Hepatocyte (in vitro differentiated cells): ENCODE data around the gene PTPRN2. TPM values are rescaled to one million over a fixed set of nuclear protein-coding genes. Genes with fewer than 3 reads are reported as not detected.

ENCODE experiments used
- DNase-seq: peaks from one replicate; pipeline ENCODE4 v3.0.0-alpha.2; 2016; ENCODE audit warnings: low spot score
- H2AFZ ChIP-seq: fragments of 200-600 bp; sonication (generic); 2 replicates; pipeline ENCODE4 v1.6.0; 2016; ENCODE audit warnings: antibody characterized with exemption, mild to moderate bottlenecking
- H3K27ac ChIP-seq: fragments of 200-600 bp; sonication (generic); 2 replicates; pipeline ENCODE4 v1.5.1; 2016; ENCODE audit warnings: mild to moderate bottlenecking
- H3K27me3 ChIP-seq: fragments of 200-600 bp; sonication (generic); 2 replicates; pipeline ENCODE4 v1.6.1; 2016
- H3K36me3 ChIP-seq: fragments of 200-600 bp; sonication (generic); replicated peaks from 2 replicates; pipeline ENCODE4 v1.5.1; 2016; ENCODE audit warnings: low read depth; ENCODE audit not compliant: insufficient read depth
- H3K4me1 ChIP-seq: fragments of 200-600 bp; sonication (generic); 2 replicates; pipeline ENCODE4 v1.5.1; 2016; ENCODE audit warnings: mild to moderate bottlenecking, moderate library complexity; ENCODE audit not compliant: insufficient read depth
- H3K4me2 ChIP-seq: fragments of 200-600 bp; sonication (generic); 2 replicates; pipeline ENCODE4 v1.6.0; 2016
- H3K4me3 ChIP-seq: fragments of 200-600 bp; sonication (generic); 2 replicates; pipeline ENCODE4 v1.5.1; 2016; ENCODE audit warnings: mild to moderate bottlenecking
- H3K79me2 ChIP-seq: fragments of 200-600 bp; sonication (generic); 2 replicates; pipeline ENCODE4 v1.6.0; 2017; ENCODE audit warnings: mild to moderate bottlenecking
- H3K9me2 ChIP-seq: fragments of 200-600 bp; sonication (generic); replicated peaks from 2 replicates; pipeline ENCODE4 v1.6.0; 2017; ENCODE audit warnings: mild to moderate bottlenecking; ENCODE audit not compliant: insufficient read depth
- H3K9me3 ChIP-seq: fragments of 200-600 bp; sonication (generic); 2 replicates; pipeline ENCODE4 v1.5.1; 2016; ENCODE audit warnings: low read depth, mild to moderate bottlenecking
- H4K20me1 ChIP-seq: fragments of 200-600 bp; sonication (generic); 2 replicates; pipeline ENCODE4 v1.6.0; 2016; ENCODE audit warnings: mild to moderate bottlenecking; ENCODE audit not compliant: insufficient read depth, poor library complexity, severe bottlenecking
- EZH2 ChIP-seq: fragments of 200-600 bp; sonication (generic); IDR thresholded peaks from 2 replicates; pipeline ENCODE4 v1.6.1; 2016; ENCODE audit warnings: antibody characterized with exemption, mild to moderate bottlenecking, borderline replicate concordance
- EZH2phosphoT487 ChIP-seq: fragments of 200-600 bp; sonication (generic); IDR thresholded peaks from one replicate; pipeline ENCODE4 v1.6.1; 2018; ENCODE audit warnings: antibody characterized with exemption, mild to moderate bottlenecking, low read depth, moderate library complexity; ENCODE audit not compliant: unreplicated experiment, severe bottlenecking
- whole genome bisulfite sequencing: methylation state at CpG from one replicate; pipeline ENCODE4 v1.1.6; 2016; ENCODE audit warnings: low lambda C conversion rate; ENCODE audit errors: missing lambda C conversion rate; 5-methylcytosine and 5-hydroxymethylcytosine counted together
- polyA plus RNA-seq: library from polyadenylated mRNA; unstranded; fragments of >200 nt; fragmentation: Nextera tagmentation; extraction: Ambion mirVana; gene quantifications from 2 replicates; pipeline ENCODE4 v1.2.1, GENCODE V29; 2016
- total RNA-seq: library from RNA; depleted of rRNA; stranded (reverse); fragments of >200 nt; gene quantifications from 2 replicates; pipeline ENCODE4 v1.2.3, GENCODE V29; 2014
- TF ChIP-seq, protein P1 (sequence below): fragments of 200-600 bp; sonication (generic); IDR thresholded peaks from 2 replicates; pipeline ENCODE4 v1.5.1; 2016; ENCODE audit warnings: antibody characterized with exemption, mild to moderate bottlenecking; ENCODE audit not compliant: poor library complexity

The PTPRN2 gene
- total and polyA plus RNA-seq, 2 experiments from 2014 or later: 2.1 to 3.3 TPM

DNA sequence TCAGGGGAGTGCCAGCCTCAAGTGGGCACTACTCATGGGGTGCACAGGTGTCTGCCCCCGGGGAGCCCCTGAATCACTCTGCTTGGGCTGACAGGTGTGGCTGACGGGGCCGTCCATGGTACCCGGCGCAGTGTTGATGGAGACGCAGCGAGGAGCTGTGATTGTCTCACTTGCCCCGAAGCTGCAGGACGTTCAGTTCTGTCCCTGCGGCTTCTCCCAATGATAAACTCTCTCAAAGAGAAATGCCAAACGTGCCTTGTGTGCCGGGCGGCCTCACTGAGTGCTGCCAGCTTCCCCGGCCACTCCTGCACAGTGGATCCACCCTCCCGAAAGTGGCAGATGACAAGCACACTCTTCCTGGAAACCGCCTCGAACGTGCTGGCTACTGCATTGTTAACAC lies 1047.6 kb downstream of the PTPRN2 start:
- H3K27me3 ChIP-seq: no peaks in the 10 kb centered on the region
- no peaks in the 10 kb centered on the region for H3K4me1 ChIP-seq
- H3K9me3 ChIP-seq: no peaks in the 10 kb centered on the region
- no peak overlapping the region for H3K4me2 ChIP-seq
- H2AFZ ChIP-seq: no peak overlapping the region
- H3K79me2 ChIP-seq: no peaks in the 10 kb centered on the region
- DNase-seq: no peak
- no peak overlapping the region for H3K4me3 ChIP-seq
- TF ChIP-seq EZH2 (no peak), EZH2phosphoT487 (no peak)
- TF ChIP-seq, protein P1, sequence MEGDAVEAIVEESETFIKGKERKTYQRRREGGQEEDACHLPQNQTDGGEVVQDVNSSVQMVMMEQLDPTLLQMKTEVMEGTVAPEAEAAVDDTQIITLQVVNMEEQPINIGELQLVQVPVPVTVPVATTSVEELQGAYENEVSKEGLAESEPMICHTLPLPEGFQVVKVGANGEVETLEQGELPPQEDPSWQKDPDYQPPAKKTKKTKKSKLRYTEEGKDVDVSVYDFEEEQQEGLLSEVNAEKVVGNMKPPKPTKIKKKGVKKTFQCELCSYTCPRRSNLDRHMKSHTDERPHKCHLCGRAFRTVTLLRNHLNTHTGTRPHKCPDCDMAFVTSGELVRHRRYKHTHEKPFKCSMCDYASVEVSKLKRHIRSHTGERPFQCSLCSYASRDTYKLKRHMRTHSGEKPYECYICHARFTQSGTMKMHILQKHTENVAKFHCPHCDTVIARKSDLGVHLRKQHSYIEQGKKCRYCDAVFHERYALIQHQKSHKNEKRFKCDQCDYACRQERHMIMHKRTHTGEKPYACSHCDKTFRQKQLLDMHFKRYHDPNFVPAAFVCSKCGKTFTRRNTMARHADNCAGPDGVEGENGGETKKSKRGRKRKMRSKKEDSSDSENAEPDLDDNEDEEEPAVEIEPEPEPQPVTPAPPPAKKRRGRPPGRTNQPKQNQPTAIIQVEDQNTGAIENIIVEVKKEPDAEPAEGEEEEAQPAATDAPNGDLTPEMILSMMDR: no peak
- 90% methylated on average over 18 of the region's 18 CpGs for WGBS
- H3K36me3 ChIP-seq: no peaks in the 10 kb centered on the region
- H3K27ac ChIP-seq: no peak overlapping the region
- no peaks in the 10 kb centered on the region for H4K20me1 ChIP-seq
- H3K9me2 ChIP-seq: no peaks in the 10 kb centered on the region

- H3K36me3 ChIP-seq: no peaks in the 10 kb centered on the region
- TF ChIP-seq, protein P1: no peak
- TF ChIP-seq EZH2phosphoT487: no peak
- TF ChIP-seq EZH2: no peak
- H3K9me2 ChIP-seq: no peaks in the 10 kb centered on the region
- no peak overlapping the region for H2AFZ ChIP-seq
- no peaks in the 10 kb centered on the region for H3K9me3 ChIP-seq
- H3K4me2 ChIP-seq: no peak overlapping the region
- H3K4me1 ChIP-seq: no peaks in the 10 kb centered on the region
- H3K4me3 ChIP-seq: no peak overlapping the region
- no peaks in the 10 kb centered on the region for H4K20me1 ChIP-seq
- H3K27ac ChIP-seq: no peak overlapping the region
- H3K27me3 ChIP-seq: no peaks in the 10 kb centered on the region
- 90% methylated on average over 19 of the region's 19 CpGs for WGBS
- no peaks in the 10 kb centered on the region for H3K79me2 ChIP-seq
- DNase-seq: no peak
Measured at GRCh38 chr7:157539521-157539920, 1048.1 kb downstream of the PTPRN2 start.

DNA sequence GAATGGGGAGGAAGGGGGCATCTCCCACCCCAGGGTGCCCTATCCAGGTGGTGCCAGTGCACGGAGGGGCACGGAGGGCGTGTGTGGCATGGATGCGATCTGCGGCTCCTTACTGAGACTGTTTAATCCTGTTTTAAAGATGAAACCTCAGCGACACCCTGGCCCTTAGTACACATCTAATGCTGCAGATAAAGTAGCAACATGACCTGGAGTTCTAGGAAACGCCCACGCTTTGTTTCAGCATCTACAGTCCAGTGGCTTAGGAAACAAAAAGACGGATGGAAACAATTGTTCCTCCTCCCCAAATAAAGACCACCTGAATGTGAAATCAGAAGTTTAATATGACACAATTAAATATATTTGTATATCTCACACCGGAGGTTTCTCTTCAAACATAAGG lies 1048.9 kb downstream of the PTPRN2 start:
- Histone ChIP-seq H3K4me2 (no peak overlapping the region), H3K4me1 (no peaks in the 10 kb centered on the region), H2AFZ (no peak overlapping the region), H3K36me3 (no peaks in the 10 kb centered on the region), H4K20me1 (no peaks in the 10 kb centered on the region), H3K27me3 (no peaks in the 10 kb centered on the region), H3K9me3 (no peaks in the 10 kb centered on the region), H3K9me2 (no peaks in the 10 kb centered on the region), H3K27ac (no peak overlapping the region), H3K4me3 (no peak overlapping the region), H3K79me2 (no peaks in the 10 kb centered on the region)
- WGBS: 94% methylated on average over 10 of the region's 10 CpGs
- TF ChIP-seq, protein P1: no peak
- TF ChIP-seq EZH2phosphoT487 (no peak), EZH2 (no peak)
- no peak for DNase-seq

DNA sequence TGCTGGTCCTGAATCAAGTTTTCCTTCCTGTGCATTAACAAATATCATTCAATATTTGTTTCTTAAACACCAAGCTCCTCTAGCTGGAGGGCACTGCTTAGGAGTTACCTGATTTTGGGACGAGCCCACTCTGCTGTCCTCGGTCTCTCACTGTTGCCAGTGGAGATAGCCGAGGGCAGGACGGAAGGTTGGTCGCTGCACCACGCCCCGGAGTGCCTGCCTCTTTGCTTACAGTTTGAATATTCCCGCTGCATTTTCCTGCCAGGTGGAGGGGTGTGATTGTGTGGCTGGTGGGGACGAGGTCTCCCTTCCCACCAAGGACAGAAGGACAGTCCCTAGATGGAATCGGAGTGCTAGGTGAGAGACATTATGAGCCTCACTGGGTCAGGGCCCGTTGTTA lies 1049.3 kb downstream of the PTPRN2 start:
- H2AFZ ChIP-seq: no peak overlapping the region
- no peak overlapping the region for H3K4me2 ChIP-seq
- H3K4me3 ChIP-seq: no peak overlapping the region
- TF ChIP-seq EZH2phosphoT487 (no peak), EZH2 (no peak)
- TF ChIP-seq, protein P1: no peak
- no peak for DNase-seq
- H3K36me3 ChIP-seq: no peaks in the 10 kb centered on the region
- H3K27ac ChIP-seq: no peak overlapping the region
- no peaks in the 10 kb centered on the region for H3K9me2 ChIP-seq
- WGBS: 92% methylated on average over 11 of the region's 11 CpGs
- no peaks in the 10 kb centered on the region for H3K4me1 ChIP-seq
- no peaks in the 10 kb centered on the region for H3K27me3 ChIP-seq
- H4K20me1 ChIP-seq: no peaks in the 10 kb centered on the region
- no peaks in the 10 kb centered on the region for H3K79me2 ChIP-seq
- H3K9me3 ChIP-seq: no peaks in the 10 kb centered on the region
